A549 (cell line): Measurements from ENCODE around the gene C11orf91. TPM values are rescaled to one million over a fixed set of nuclear protein-coding genes. Genes with fewer than 3 reads are reported as not detected.

ENCODE experiments used
- ATAC-seq, 2 experiments: fragments of 200-7000 bp in 1 of 2; fragments of >200 bp in 1 of 2; cut with Nextera tagmentation in 1 of 2; cut with Tn5 transposase in 1 of 2; 3 replicates each; pipeline versions ENCODE4 v1.8.0 to v1.9.1; 2018 to 2020; ENCODE audit warnings: mild to moderate bottlenecking in 1 of 2, moderate library complexity in 1 of 2
- CTCF ChIA-PET: fragments of 300-600 bp; sonication (Branson Sonifier 250); formaldehyde crosslinking; extraction: SDS; loops from one replicate; lab custom pipeline; 2021; ENCODE audit warnings: antibody characterized with exemption, inconsistent platforms; lab: Yijun Ruan, JAX
- POLR2A ChIA-PET: fragments of 350-600 bp; formaldehyde crosslinking; extraction: SDS; loops from one replicate; lab custom pipeline; 2021; ENCODE audit warnings: antibody characterized with exemption, inconsistent platforms; lab: Yijun Ruan, JAX
- DNase-seq, 2 experiments: peaks; one replicate each; pipeline versions ENCODE4 v3.0.0 to v3.0.0-alpha.2; 2011 to 2016; ENCODE audit warnings: low read depth in 1 of 2, low spot score in 1 of 2
- FAIRE-seq: peaks from 2 replicates; lab custom pipeline; 2011; peaks lifted over from hg19 to GRCh38; lab: Jason Lieb, UNC
- H3K27ac ChIP-seq, 2 experiments: fragments of >200 bp; sonication (Bioruptor Twin); formaldehyde crosslinking; 3 replicates each; pipeline ENCODE4 v1.5.1; 2016 to 2017
- H3K4me1 ChIP-seq: fragments of >200 bp; sonication (Bioruptor Twin); formaldehyde crosslinking; 3 replicates; pipeline ENCODE4 v1.6.1; 2016
- H3K4me2 ChIP-seq: fragments of >200 bp; sonication (Bioruptor Twin); formaldehyde crosslinking; 3 replicates; pipeline ENCODE4 v1.6.1; 2016
- H3K4me3 ChIP-seq: fragments of >200 bp; sonication (Bioruptor Twin); formaldehyde crosslinking; 3 replicates; pipeline ENCODE4 v1.5.1; 2016
- H3K9me3 ChIP-seq: fragments of >200 bp; sonication (Bioruptor Twin); formaldehyde crosslinking; 3 replicates; pipeline ENCODE4 v1.6.1; 2016
- ATOH8 ChIP-seq: fragments of 250-450 bp; sonication (Bioruptor Pico); IDR thresholded peaks from 2 replicates; pipeline ENCODE4 v1.5.0; 2020; ENCODE audit warnings: low read depth, mild to moderate bottlenecking, moderate library complexity
- BCL3 ChIP-seq: fragments of >200 bp; sonication (Bioruptor Twin); formaldehyde crosslinking; IDR thresholded peaks from 3 replicates; pipeline ENCODE4 v1.6.1; 2016
- BHLHE40 ChIP-seq: IDR thresholded peaks from 2 replicates; pipeline ENCODE4 v1.6.1; 2012; ENCODE audit warnings: low read depth, low read length, inconsistent platforms
- CBX8 ChIP-seq: fragments of 200-600 bp; sonication (generic); IDR thresholded peaks from 2 replicates; pipeline ENCODE4 v1.6.1; 2016
- CEBPB ChIP-seq, 2 experiments: fragments of >200 bp in 1 of 2; sonication (Bioruptor Twin) in 1 of 2; formaldehyde crosslinking in 1 of 2; IDR thresholded peaks; 2 replicates each; pipeline ENCODE4 v1.6.1; 2012 to 2016
- E2F6 ChIP-seq: IDR thresholded peaks from 2 replicates; pipeline ENCODE4 v1.6.1; 2012; ENCODE audit warnings: low read depth, borderline replicate concordance
- EHMT2 ChIP-seq: fragments of 200-600 bp; sonication (generic); IDR thresholded peaks from 2 replicates; pipeline ENCODE4 v1.6.1; 2016; ENCODE audit warnings: antibody characterized with exemption, low read depth, mild to moderate bottlenecking, moderate library complexity
- HDAC2 ChIP-seq: fragments of 200-600 bp; sonication (generic); IDR thresholded peaks from 2 replicates; pipeline ENCODE4 v1.6.1; 2016
- HES2 ChIP-seq: fragments of >200 bp; sonication (Bioruptor Twin); formaldehyde crosslinking; IDR thresholded peaks from 2 replicates; pipeline ENCODE4 v1.6.1; 2016
- HEYL ChIP-seq: fragments of 250-450 bp; sonication (Bioruptor Pico); IDR thresholded peaks from 2 replicates; pipeline ENCODE4 v1.8.0; 2021; ENCODE audit warnings: mild to moderate bottlenecking, moderate library complexity
- HMGXB4 ChIP-seq: fragments of 250-450 bp; sonication (Bioruptor Pico); IDR thresholded peaks from 2 replicates; pipeline ENCODE4 v1.5.0; 2021; ENCODE audit warnings: mild to moderate bottlenecking, moderate library complexity, borderline replicate concordance
- HOXB13 ChIP-seq: fragments of 250-450 bp; sonication (Bioruptor Pico); IDR thresholded peaks from 2 replicates; pipeline ENCODE4 v1.5.0; 2020; ENCODE audit warnings: low read depth, mild to moderate bottlenecking, moderate library complexity
- HOXB5 ChIP-seq: fragments of 250-450 bp; sonication (Bioruptor Pico); IDR thresholded peaks from 2 replicates; pipeline ENCODE4 v1.5.0; 2020; ENCODE audit warnings: mild to moderate bottlenecking, moderate library complexity
- KDM1A ChIP-seq: fragments of 200-600 bp; sonication (generic); IDR thresholded peaks from 2 replicates; pipeline ENCODE4 v1.6.1; 2016; ENCODE audit warnings: low read depth, mild to moderate bottlenecking
- KDM5A ChIP-seq: fragments of 200-600 bp; sonication (generic); IDR thresholded peaks from 2 replicates; pipeline ENCODE4 v1.6.1; 2016; ENCODE audit warnings: antibody characterized with exemption, mild to moderate bottlenecking
- MAZ ChIP-seq: fragments of 150-350 bp; IDR thresholded peaks from 2 replicates; pipeline ENCODE4 v1.6.1; 2014; ENCODE audit warnings: antibody characterized with exemption, low read depth, low read length, borderline replicate concordance
- MYC ChIP-seq: IDR thresholded peaks from 2 replicates; pipeline ENCODE4 v1.6.1; 2012; ENCODE audit warnings: mild to moderate bottlenecking, inconsistent platforms, low read length, improper control_type of control experiment, borderline replicate concordance
- PHF8 ChIP-seq: fragments of 200-600 bp; sonication (generic); IDR thresholded peaks from 2 replicates; pipeline ENCODE4 v1.6.1; 2016; ENCODE audit warnings: low read depth, mild to moderate bottlenecking, antibody characterized with exemption, moderate library complexity, borderline replicate concordance
- POLR2A ChIP-seq: IDR thresholded peaks from 2 replicates; pipeline ENCODE4 v1.6.1; 2012; ENCODE audit warnings: mild to moderate bottlenecking, low read length
- RNF2 ChIP-seq: fragments of 200-600 bp; sonication (generic); IDR thresholded peaks from 2 replicates; pipeline ENCODE4 v1.6.1; 2016; ENCODE audit warnings: low read depth, mild to moderate bottlenecking, antibody characterized with exemption, moderate library complexity, borderline replicate concordance
- TFCP2L1 ChIP-seq: fragments of 250-450 bp; sonication (Bioruptor Pico); IDR thresholded peaks from 2 replicates; pipeline ENCODE4 v1.5.0; 2021; ENCODE audit warnings: mild to moderate bottlenecking
- WGBS: methylation state at CpG from one replicate; pipeline ENCODE4 v1.1.6; 2017; ENCODE audit errors: missing lambda C conversion rate; 5-methylcytosine and 5-hydroxymethylcytosine counted together
- polyA plus RNA-seq, 4 experiments: library from polyadenylated mRNA; depleted of rRNA in 3 of 4; stranded (reverse); fragments of >200 nt; fragmentation: RNase III in 1 of 4; extraction: RNeasy Plus Mini Kit Qiagen cat#74134 plus additional on column Dnase treatment in 1 of 4; gene quantifications; 2 replicates in 3 of 4; 3 replicates in 1 of 4; pipeline ENCODE4 v1.2.3, GENCODE V29; 2011 to 2017

Gene C11orf91
- polyA plus RNA-seq, 2 of the 4 experiments (the other 2 are of a cell fraction), result 0.15 TPM; not detected in 1

GRCh38 chr11:33747979-33748378 is 47.4 kb upstream of the C11orf91 start:
- Histone ChIP-seq H3K4me2 (peak overlapping the region; percentile 43; the same call in 2 of the 3 replicates), H3K4me3 (no peak overlapping the region), H3K4me1 (peaks cover 13% of the 10 kb centered on the region), H3K27ac (no peak overlapping the region), H3K9me3 (no peaks in the 10 kb centered on the region)
- FAIRE-seq (no peak), DNase-seq (no peak), ATAC-seq (no peak; a peak in 1 of 6 replicates)
- ChIA-PET CTCF (no interaction called here), POLR2A (no interaction called here)
- WGBS, result 13% methylated on average over 2 of the region's 2 CpGs
- TF ChIP-seq EHMT2 (peak; percentile 20; the same call in 1 of the 2 replicates), POLR2A (no peak)

GRCh38 chr11:33743291-33743690 is 42.7 kb upstream of the C11orf91 start:
- Histone ChIP-seq H3K4me1 (peaks cover 20% of the 10 kb centered on the region), H3K27ac (no peak overlapping the region), H3K4me2 (no peak overlapping the region), H3K4me3 (no peak overlapping the region), H3K9me3 (no peaks in the 10 kb centered on the region)
- no peak for DNase-seq
- TF ChIP-seq MAZ, result no peak
- TF ChIP-seq RNF2, result no peak
- TF ChIP-seq HOXB13 (CRISPR knock-in tag), result no peak
- TF ChIP-seq HDAC2, result no peak
- TF ChIP-seq TFCP2L1 (CRISPR knock-in tag), result no peak
- TF ChIP-seq HEYL (CRISPR knock-in tag), result no peak
- TF ChIP-seq E2F6, result no peak
- TF ChIP-seq HOXB5 (CRISPR knock-in tag), result no peak
- no peak for TF ChIP-seq PHF8
- no peak for TF ChIP-seq ATOH8 (CRISPR knock-in tag)
- no peak for TF ChIP-seq KDM1A
- no peak for TF ChIP-seq CBX8
- no peak for TF ChIP-seq BHLHE40
- no peak for TF ChIP-seq CEBPB (IDR thresholded peaks at IDR 0.05)
- TF ChIP-seq HES2, result no peak
- no peak for TF ChIP-seq MYC
- no peak for TF ChIP-seq HMGXB4
- TF ChIP-seq BCL3, result no peak
- no peak for TF ChIP-seq KDM5A
- ChIA-PET POLR2A (interaction anchor here (1.7 kb wide), 1 partner anchor 52 kb away, joined by 17 read pairs; no protein-coding TSS in a partner anchor), CTCF (interaction anchor here (0.7 to 3.1 kb wide), 32 partner anchors 8 to 385 kb away, joined by 3 to 45 read pairs (median 6); partner anchors contain the start of genes C11orf91, FBXO3 and KIAA1549L)
- no peak; a peak in 1 of 6 replicates for ATAC-seq
- 89% methylated on average over 5 of the region's 5 CpGs for WGBS
- FAIRE-seq, result no peak
